ENCODE data around the gene CSRNP3.

- TF ChIP-seq CTCF (IDR thresholded peaks at IDR 0.05 in 2 of 3, conservative IDR thresholded peaks at IDR 0.05 in 1 of 3; ENCODE audit: borderline replicate concordance in 1 of 3, insufficient read depth in 1 of 3, low read depth in 2 of 3, low read length in 2 of 3) (no peak), CEBPB (IDR thresholded peaks at IDR 0.05; ENCODE audit: low read depth) (no peak), FOSL1 (IDR thresholded peaks at IDR 0.05; ENCODE audit: low read depth) (no peak)
These were observed 163.9 kb downstream of the CSRNP3 start for GRCh38 chr2:165633431-165633830.
